HG02642 (cell line): ENCODE data around the gene GADD45GIP1.
A peak's percentile ranks its signal among the peaks of the same experiment; 100 is the strongest.
"Not testable (repeated sequence)": the region's sequence is repeated elsewhere in the genome, so short reads cannot be mapped to it uniquely, and the experiment has no call there.

Experiments
- ATAC-seq: cut with Tn5 transposase; IDR thresholded peaks from one replicate; pipeline ENCODE4 v1.9.1; 2021; ENCODE audit warnings: mild to moderate bottlenecking; ENCODE audit not compliant: unreplicated experiment, poor library complexity

Gene GADD45GIP1

GRCh38 chr19:12990853-12991252, 33.8 kb upstream of the GADD45GIP1 start:
- ATAC-seq: no peak

DNA sequence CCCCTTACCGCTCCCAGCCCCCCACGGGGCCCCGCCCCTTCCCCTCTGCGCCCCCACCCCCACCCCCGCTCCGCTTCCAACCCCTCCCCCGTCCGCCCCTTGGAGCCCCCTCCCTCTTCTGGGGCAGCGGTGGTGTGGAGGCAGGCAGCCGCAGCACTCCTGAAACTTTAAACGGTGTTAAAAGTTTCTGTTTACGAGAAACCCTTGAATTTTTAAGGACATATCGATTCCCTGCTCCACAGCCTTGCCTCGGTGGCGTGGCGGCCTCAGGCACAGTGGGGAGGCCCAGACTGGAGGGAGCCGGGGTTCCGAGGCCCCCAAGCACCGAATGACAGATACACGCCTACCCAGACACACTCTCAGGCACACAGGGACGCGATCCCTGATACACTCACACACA, 33.4 kb upstream of the GADD45GIP1 start:
- no peak for ATAC-seq

DNA sequence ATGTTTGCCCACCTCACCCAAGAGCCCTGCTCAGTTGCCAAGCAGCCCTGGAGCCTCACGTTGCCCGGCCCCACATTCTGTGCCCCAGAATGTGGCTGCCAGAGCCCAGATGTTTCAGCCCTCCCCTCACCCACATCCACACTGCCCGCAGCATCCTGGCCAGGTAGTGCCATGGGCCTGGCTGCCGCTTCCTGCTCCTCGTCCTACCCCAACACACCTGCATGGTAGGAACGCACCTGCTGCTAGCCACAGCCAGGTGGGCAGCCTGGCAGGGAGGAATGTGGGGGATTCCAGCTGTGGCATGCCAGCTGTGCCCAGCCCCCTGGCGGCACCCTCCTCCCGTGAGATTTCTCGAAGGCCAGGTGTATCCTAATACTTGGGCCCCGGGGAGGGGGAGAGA, 30.8 kb upstream of the GADD45GIP1 start:
- ATAC-seq: no peak

DNA sequence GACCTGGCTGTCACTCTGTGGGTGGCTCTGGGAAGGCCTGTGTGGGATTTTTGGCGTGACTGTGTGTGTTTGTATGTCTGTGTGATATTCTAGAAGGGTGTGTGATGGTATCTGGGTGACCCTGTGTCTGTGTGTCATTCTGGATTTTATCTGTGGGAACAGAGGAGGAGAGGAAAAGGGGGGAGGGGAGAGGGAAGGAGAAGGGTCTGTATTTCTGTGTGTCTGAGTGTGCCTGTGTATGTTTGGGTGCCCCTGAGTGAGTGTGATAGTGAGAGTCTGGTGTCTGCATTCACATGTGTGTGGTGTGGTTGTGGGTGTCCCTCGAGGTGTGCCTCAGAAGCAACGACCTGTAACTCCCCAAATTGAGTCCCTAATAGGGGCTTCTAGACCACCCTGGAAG, 30.2 kb upstream of the GADD45GIP1 start:
- no peak for ATAC-seq

- no peak for ATAC-seq
Measured at GRCh38 chr19:12986726-12987125, 29.7 kb upstream of the GADD45GIP1 start.

DNA sequence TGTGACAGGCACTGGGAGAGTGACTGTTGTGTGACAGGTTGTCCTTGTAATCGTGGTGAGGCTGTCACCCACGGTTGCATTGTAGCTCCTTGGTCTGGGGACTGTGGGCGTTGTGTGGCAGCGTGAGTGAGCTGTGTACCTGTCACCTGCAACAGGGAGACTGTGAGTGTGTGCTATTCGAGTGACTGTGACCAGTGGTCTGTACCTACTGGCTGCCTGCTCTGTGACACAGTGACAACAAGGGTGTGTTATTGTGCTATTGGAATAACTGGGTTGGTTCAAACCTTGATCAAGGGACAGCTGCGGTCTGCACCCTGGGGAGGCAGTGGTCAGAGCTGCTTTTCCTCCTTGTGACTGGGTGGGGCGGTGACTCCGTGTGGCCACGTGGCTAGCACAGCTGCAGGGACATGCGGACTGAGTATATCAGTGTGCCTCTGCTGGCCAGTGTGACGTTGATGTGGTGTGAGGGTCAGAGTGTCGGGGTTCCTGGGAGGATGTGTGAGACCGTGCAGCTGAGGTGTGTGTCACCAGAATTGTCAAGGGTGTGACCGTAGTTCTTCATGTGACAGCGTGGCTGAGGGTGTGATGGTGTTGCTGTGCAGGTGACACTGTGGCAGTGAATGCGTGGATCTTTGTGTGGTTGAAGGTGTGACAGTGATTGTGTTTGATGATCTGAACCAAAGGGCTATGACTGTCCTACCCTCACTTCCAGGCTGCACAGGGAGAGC, 28.2 kb upstream of the GADD45GIP1 start:
- no peak for ATAC-seq

- no peak for ATAC-seq
Measured at GRCh38 chr19:12984683-12985048, 27.6 kb upstream of the GADD45GIP1 start.

DNA sequence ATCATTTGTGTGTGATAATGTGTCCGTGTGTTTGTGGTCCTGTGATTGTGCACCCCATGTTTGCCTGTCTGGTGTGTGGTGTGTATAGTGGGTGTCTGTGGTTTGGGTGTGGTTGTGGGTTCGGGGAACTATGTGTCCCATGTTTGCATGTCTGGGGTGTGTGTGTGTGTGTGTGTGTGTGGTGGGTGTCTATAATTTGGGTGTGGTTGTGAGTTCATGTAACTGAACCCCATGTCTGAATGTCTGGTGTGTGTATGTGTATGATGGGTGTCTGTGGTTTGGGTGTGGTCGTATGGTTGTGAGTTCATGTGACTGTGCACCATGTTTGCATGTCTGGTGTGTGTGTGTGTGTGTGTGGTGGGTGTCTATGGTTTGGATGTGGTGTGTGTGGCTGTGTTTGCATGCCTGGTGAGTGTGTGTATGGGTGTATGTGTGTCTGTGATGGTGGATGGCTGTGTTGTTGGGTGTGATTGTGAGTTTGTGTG, 27.2 kb upstream of the GADD45GIP1 start:
- no peak for ATAC-seq

GRCh38 chr19:12983542-12984142, 26.6 kb upstream of the GADD45GIP1 start:
- ATAC-seq: peak; percentile 62

GRCh38 chr19:12983091-12983490, 26.1 kb upstream of the GADD45GIP1 start:
- ATAC-seq: no peak

DNA sequence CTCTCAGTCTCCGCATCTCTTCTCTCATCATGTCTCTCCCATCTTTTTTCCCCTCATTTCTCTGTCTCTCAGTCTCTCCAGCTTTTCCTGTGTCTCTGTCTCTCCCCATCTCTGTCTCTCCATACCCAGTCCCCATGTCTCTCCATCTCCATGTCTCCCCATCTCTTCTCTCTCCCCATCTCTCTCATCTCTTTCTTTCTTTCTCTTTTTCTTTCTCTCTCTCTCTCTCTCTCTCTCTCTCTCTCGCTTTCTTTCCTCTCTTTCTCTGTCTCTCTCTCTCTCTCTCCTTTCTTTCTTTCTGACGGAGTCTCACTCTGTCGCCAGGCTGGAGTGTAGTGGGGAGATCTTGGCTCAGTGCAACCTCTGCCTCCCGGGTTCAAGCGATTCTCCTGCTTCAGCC, 25.6 kb upstream of the GADD45GIP1 start:
- ATAC-seq: no peak

GRCh38 chr19:12979974-12980373, 23.0 kb upstream of the GADD45GIP1 start:
- ATAC-seq: no peak

GRCh38 chr19:12976109-12976508, 19.1 kb upstream of the GADD45GIP1 start:
- ATAC-seq: not testable (repeated sequence)

DNA sequence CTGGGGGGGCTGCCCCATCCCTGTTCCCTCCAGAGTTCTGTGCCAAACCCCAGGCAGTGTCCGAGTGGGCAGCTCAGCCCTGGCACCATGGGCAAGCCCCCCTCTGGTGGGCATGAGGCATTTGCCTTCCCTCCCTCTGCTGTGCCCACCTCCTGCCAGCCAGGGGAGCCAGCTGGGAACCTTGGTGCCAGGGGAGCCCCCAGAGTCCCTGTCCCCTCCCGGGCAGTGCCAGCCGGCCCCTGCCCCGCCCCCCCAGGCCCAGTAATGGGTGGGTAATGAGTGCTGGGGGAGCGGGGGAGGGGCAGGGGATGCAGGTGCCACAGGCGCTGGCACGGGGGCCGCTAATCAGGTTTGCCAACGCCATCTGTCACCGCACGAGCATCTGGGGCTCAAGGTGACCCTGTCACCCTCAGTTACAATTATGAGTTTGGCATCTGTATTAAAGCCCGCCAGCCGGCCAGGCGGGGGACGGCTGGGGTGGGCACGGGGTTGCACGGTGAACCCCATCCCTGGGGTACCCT, 18.3 kb upstream of the GADD45GIP1 start:
- ATAC-seq: no peak

DNA sequence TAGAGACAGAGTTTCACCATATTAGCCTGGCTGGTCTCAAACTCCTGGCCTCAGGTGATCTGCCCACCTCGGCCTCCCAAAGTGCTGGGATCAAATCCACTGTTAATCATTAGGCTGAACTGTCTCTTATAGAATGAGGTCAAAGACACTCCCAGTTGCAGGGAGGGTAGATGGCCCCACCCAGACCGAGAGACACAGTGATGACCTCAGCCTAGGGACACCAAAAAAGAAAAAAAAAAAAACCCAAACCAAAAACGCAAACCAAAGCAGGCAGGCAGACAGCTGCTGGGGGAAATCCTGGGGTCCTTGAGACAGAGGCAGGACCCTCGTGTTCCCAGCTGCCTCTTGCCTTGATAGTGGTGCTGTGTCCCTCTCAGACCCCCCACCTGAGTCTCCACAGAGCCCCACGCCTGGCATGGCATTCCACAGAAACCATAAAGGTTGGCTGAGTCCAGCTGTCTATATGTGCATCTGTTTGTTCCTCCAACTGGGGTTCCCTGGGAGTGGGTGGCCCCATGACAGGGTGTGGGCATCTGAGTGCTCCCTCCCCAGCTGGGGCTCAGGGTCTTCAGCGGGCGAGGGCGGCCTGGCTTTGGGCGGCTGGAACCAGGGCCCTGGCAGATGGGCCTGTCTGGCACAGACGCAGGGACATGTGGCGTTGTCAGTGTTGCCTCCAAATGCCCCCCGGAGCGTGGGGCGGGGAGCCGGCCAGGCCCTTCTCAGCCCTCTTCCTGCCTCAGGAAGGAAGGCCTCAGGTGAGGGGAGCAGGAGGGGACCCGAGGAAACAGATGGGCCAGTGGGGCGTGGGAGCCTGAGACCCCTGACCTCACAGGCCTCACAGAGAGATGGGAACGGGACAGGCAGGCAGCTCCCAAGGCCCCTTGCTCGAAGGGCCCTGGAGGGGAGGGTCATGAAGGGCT, 17.5 kb upstream of the GADD45GIP1 start:
- no peak for ATAC-seq

DNA sequence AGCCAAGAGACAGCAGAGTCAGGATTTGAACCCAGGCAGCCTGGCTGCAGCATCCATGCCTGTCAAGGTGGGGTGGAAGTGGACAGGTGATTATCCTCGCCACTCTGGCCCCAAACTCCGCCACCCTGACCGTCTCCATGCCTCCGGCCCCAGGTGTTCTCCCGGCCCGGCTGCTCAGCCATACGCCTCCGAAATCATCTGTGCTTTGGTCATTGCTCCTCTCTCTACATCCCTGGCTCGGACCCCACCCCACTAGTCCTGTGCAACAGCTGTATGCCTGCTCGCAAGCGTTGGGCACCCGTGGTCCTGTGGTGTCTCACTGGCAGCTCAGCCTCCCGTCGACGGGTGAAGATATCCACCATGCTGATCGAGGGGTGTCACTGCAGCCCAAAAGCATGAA, 16.2 kb upstream of the GADD45GIP1 start:
- no peak for ATAC-seq

- ATAC-seq: no peak
Measured at GRCh38 chr19:12970070-12970820, 13.2 kb upstream of the GADD45GIP1 start.

GRCh38 chr19:12969292-12969988, 12.4 kb upstream of the GADD45GIP1 start, which contains the start of gene DAND5:
DAND5 (plus strand) TSS chr19:12969576; CDS start chr19:12969661, 85 bp downstream.
- ATAC-seq: no peak

DNA sequence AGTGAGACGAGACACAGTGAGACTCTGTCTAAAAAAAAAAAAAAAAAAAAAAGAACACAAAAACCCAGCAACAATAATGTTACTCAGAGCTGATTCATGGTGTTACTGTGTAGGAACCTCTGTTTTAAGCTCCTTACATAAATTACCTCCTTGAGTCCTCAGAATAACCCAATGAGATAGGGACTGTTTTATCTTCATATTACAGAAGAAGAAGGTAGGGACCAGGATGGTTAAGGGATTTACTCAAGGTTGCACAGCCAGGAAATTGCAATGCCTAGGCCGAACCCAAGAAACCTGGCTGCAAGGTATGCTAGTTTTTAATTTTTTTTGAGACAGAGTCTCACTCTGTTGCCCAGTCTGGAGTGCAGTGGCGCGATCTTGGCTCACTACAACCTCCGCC, 10.9 kb upstream of the GADD45GIP1 start:
- ATAC-seq: no peak

GRCh38 chr19:12965812-12966135, 8.8 kb upstream of the GADD45GIP1 start:
- no peak for ATAC-seq
